ENCODE data around the gene RAB27A. TPM values are rescaled to one million over a fixed set of nuclear protein-coding genes. Genes with fewer than 3 reads are reported as not detected.

The RAB27A gene
- total RNA-seq = 10 to 100 TPM in 1 of 4 donors, 1 to 10 TPM in 3; 6.2 to 11.9 (median 7.5) TPM

- TF ChIP-seq CTCF (IDR thresholded peaks at IDR 0.05) (no peak), POLR2A (IDR thresholded peaks at IDR 0.05) (no peak)
Measured at GRCh38 chr15:55289746-55290527, at the start of gene RAB27A. Gene RAB27A, minus strand, starts transcription at chr15:55289813. Its CDS starts 54,879 bp downstream, at chr15:55234934.

GRCh38 chr15:55337160-55337559 is 47.5 kb upstream of the RAB27A start:
- H3K4me3 ChIP-seq (ENCODE audit: low read depth, poor library complexity, severe bottlenecking) = no peak overlapping the region
- DNase-seq (ENCODE audit: low spot score in 2 of 2) = no peak
- 93 to 100% methylated on average over 1 of the region's 1 CpG for WGBS, 2 donors
- intact Hi-C loops (cut with DNase I; ENCODE audit: low total_unique reads) = no loop called here
- TF ChIP-seq POLR2A (IDR thresholded peaks at IDR 0.05) (no peak), CTCF (IDR thresholded peaks at IDR 0.05) (no peak)

More at GRCh38 chr15:55289746-55290527, at the start of gene RAB27A:
- intact Hi-C loops (cut with DNase I; ENCODE audit: low total_unique reads) = loop anchor here (5.0 kb wide), 1 partner anchor 73 kb away; no protein-coding TSS in a partner anchor
- 0 to 1% methylated on average over 54 to 68 of the region's 69 CpGs for WGBS, 2 donors
- peak within 1 kb of the TSS; percentile 82 for H3K4me3 ChIP-seq (ENCODE audit: low read depth, poor library complexity, severe bottlenecking)
- DNase-seq (ENCODE audit: low spot score in 2 of 2) = peak; percentile 39 to 92

GRCh38 chr15:55334997-55335396 is 45.4 kb upstream of the RAB27A start:
- TF ChIP-seq POLR2A (IDR thresholded peaks at IDR 0.05) (no peak), CTCF (IDR thresholded peaks at IDR 0.05) (no peak)
- no peak overlapping the region for H3K4me3 ChIP-seq (ENCODE audit: low read depth, poor library complexity, severe bottlenecking)
- intact Hi-C loops (cut with DNase I; ENCODE audit: low total_unique reads) = no loop called here
- DNase-seq (ENCODE audit: low spot score in 2 of 2) = no peak
- 94 to 100% methylated on average over 1 of the region's 1 CpG for WGBS, 2 donors

- 97 to 99% methylated on average over 5 of the region's 5 CpGs for WGBS, 2 donors
- intact Hi-C loops (cut with DNase I; ENCODE audit: low total_unique reads) = no loop called here
- H3K4me3 ChIP-seq (ENCODE audit: low read depth, poor library complexity, severe bottlenecking) = no peak overlapping the region
- no peak for TF ChIP-seq CTCF (IDR thresholded peaks at IDR 0.05)
- no peak for TF ChIP-seq POLR2A (IDR thresholded peaks at IDR 0.05)
- DNase-seq (ENCODE audit: low spot score in 2 of 2) = no peak
Measured at GRCh38 chr15:55334371-55334770, 44.8 kb upstream of the RAB27A start.

- TF ChIP-seq CTCF (IDR thresholded peaks at IDR 0.05) (no peak), POLR2A (IDR thresholded peaks at IDR 0.05) (no peak)
- intact Hi-C loops (cut with DNase I; ENCODE audit: low total_unique reads) = no loop called here
- DNase-seq (ENCODE audit: low spot score in 2 of 2) = no peak
- WGBS, 2 donors = 78 to 81% methylated on average over 1 of the region's 1 CpG
- no peak overlapping the region for H3K4me3 ChIP-seq (ENCODE audit: low read depth, poor library complexity, severe bottlenecking)
Measured at GRCh38 chr15:55327387-55327786, 37.8 kb upstream of the RAB27A start.
